GM04503 (cell line): Measurements from ENCODE around the gene ELOVL6.
"Not testable (repeated sequence)": the region's sequence is repeated elsewhere in the genome, so short reads cannot be mapped to it uniquely, and the experiment has no call there.

Experiments
- DNase-seq: peaks from one replicate; pipeline ENCODE4 v3.0.0-alpha.2; 2012; ENCODE audit warnings: low read depth

Gene ELOVL6

GRCh38 chr4:110157580-110157979 is 40.8 kb downstream of the ELOVL6 start:
- DNase-seq = no peak

- DNase-seq = not testable (repeated sequence)
These were observed 41.2 kb downstream of the ELOVL6 start for GRCh38 chr4:110157166-110157565.

DNA sequence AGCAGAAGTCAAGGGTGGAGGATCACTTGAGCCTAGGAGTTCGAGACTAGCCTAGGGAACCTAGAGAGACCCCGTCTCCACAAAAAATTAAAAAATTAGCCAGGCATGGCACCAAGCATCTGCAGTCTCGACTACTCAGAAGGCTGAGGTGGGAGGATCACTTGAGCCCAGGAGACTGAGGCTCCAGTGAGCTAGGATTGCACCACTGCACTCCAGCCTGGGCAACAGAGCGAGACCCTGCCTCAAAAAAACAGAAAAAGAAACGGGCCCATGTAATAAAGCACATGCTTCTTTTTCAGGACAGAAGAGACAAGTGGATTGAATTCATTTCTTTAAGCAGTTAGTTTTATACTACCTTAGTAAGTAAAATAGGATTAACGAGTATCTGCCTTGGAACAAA is 42.0 kb downstream of the ELOVL6 start:
- DNase-seq = no peak

- no peak for DNase-seq
These were observed 42.8 kb downstream of the ELOVL6 start for GRCh38 chr4:110155654-110156053.

GRCh38 chr4:110154582-110154981 is 43.8 kb downstream of the ELOVL6 start:
- DNase-seq = no peak

DNA sequence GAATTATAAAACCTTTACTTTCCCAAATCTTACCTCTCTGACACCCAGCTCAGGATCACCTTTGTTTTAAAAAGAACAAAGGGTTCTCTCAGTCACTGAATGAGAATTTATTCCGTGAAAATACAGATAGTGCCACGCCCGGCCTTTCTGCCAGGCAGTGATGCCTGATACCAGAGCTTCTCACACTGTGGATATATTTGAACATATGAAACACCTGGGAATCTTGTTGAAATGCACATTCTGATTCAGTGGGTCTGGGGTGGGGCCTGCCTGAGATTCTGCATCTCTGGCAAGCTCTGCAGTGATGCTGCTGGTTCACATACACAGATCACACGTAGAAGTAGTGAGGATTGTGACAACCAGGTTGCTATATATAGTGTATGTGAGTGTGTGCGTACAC is 46.0 kb downstream of the ELOVL6 start:
- DNase-seq = no peak

GRCh38 chr4:110149089-110149488 is 49.3 kb downstream of the ELOVL6 start:
- DNase-seq = no peak

DNA sequence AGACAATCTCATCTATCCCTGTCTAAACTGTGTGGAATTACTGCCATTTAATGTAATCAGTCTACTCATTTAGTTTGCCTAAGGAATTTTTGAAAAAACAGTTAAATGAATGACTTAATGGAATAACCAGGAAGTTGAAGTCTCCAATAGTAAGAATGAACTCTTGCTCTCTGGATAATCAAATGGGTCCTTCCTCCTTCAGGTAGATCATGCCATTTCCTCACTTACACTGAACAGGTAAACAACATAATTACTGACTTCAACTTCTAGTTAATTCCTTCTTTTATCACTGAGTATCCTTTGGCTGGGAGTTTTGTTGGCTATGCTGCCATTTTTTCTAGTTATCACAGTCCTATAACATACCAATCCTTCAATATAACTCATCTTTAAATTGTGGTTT is 56.0 kb downstream of the ELOVL6 start:
- no peak for DNase-seq

- no peak for DNase-seq
These were observed 58.6 kb downstream of the ELOVL6 start for GRCh38 chr4:110139815-110140214.

DNA sequence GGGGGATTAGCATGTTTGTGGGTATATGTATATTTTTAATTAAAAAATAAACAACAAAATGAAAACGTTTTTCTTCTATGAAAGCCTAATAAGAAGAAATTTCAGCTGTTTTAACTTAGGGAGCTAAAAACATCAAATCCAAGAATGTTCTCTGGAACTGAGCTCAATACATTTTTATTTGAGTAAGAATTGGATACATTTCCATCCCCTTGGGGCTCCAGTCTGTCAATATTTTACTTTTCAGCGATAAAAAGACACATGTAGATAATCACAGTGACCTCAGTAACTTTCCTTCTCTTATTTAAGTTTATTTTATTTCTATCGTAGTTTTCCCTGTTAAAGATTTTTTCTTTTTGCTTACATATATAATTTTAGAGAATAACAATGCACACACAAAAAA is 59.3 kb downstream of the ELOVL6 start:
- no peak for DNase-seq

- no peak for DNase-seq
These were observed 59.9 kb downstream of the ELOVL6 start for GRCh38 chr4:110138551-110138950.

- DNase-seq = no peak
These were observed 60.6 kb downstream of the ELOVL6 start for GRCh38 chr4:110137829-110138228.

DNA sequence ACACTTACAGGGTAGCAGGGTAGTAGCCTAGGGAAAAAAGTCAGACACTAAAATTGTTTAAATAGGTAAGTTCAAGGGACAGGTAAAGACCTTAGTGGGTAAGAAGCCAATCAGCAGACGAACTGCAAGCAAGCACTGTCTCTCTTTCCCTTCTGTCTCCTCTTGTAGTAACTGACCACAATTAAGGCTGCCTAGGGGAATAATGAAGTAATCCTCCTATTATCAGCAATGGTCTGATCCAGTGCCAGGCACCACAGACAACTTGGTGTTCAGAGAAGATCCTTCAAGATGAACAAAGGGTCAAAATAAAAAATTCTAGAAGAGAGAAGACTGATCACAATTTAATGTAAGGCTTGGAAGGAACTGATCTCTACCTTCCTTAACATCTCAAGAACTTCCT is 62.9 kb downstream of the ELOVL6 start:
- no peak for DNase-seq

DNA sequence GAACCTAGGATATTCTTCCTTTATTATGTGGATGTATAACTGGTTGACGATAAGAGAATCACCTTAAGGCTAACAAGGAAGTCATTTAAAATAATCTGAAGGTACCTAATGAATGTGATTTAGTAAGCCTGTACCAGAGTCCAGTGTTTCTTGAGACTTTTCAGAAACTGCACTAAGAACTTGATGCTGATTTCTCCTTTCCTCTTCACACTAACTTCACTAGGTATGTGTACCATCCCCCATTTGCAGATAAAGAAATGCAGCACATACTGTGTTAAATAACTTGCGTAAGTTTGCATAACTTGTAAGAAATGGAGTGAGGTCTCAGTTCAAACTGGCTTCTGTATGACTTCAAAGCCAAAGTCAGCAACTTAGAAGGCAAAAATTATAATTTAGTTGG is 63.3 kb downstream of the ELOVL6 start:
- no peak for DNase-seq

GRCh38 chr4:110134269-110134869 is 64.0 kb downstream of the ELOVL6 start:
- no peak for DNase-seq

DNA sequence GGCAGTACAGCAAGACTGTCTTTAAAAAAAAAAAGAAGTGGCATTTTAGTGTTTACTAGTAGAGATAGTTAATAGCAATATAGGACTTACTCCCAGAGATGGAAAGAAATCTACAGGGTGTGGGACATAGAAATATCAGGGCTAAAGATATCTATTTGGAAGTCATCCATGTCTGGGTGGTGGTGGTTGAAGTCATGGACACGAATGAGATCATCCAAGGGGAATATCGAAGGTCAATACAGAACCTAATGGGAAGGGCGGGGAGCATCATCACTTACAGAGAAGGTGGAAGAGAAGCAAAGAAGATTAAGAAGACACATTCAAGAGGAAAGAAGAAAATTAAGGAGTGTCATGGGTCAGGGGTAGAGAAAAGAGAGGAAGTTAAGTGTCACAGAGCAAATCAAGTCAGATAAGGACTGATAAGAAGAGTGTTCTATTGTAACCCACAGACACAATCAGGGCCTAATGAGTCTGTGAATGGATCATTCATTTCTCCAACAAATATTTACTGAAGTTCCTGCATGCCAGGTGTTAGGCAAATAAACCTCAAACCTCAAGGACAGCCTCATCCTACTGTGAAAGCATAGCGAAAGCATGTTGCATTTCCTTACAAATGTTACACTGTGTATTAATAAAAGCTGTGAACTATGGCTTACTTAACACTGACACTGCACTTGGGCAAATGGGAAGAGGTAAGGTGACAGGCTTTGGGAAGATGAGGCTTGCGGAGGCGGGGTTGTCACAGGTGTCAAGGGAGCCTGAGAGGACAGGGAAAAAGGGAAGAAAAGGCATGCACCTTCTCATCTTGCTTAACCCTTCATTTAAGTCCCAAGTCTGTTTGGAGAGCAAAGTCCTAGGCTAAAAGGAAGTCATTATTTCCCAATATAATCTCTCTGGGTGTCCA is 65.3 kb downstream of the ELOVL6 start:
- DNase-seq = no peak

DNA sequence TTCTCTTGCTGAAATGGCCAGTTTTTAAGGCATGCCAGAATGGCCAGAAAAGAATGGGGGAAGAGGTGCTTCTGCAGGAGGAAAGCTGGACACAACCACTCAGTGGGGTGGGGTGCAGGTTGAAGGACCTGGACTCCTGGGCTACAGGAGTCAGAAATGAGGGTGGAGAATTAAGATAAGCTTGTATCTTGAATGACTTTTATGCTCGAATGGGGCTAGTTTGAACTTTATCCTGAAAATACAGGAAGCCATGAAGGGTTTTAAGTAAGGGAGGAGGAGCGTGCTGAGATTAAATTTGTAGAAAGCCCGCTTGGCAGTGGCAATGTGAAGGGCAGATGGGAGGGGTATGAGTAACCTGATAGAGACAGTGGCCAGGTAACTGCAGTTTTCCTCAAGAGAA is 66.5 kb downstream of the ELOVL6 start:
- DNase-seq = no peak

- DNase-seq = no peak
These were observed 67.6 kb downstream of the ELOVL6 start for GRCh38 chr4:110130576-110131358.

DNA sequence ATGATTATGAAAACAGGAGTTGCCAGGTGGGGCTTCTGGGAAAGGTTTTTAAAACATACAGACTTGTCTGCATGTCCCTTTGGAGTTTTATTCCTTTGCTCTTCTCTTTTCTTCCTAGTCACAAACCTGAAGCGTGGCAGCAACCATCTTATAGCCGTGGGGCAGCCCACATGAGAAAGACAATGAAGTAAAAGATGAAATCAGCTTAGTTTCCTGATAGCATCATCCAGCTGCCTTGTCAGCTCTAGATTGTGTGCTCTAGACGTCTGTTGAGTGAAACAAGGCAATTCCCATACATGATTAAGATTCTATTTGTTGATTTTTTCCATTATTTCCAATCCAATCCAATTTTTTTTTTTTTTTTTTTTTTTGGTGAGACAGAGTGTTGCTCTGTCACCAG is 68.9 kb downstream of the ELOVL6 start:
- no peak for DNase-seq

DNA sequence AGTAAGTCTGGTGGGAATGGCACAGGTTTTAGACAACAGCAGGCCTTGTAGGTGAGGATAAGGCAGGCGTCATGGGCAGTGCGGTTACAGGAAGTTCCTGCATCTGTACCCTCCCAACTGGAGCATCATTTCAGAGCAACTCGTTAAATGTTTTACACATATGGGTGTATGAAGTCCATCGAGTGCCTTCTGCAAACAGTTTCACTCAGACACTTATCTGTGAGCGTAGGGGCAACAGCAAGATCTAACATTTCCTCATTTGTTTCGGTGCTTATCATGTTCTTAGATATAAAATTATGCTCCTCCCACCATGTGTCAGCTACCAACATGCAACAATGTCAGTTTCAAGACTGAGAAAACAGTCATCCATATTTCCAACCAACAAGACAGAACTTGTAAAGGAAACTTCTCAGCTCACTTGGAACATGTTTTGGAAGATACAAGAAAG is 69.9 kb downstream of the ELOVL6 start:
- no peak for DNase-seq

DNA sequence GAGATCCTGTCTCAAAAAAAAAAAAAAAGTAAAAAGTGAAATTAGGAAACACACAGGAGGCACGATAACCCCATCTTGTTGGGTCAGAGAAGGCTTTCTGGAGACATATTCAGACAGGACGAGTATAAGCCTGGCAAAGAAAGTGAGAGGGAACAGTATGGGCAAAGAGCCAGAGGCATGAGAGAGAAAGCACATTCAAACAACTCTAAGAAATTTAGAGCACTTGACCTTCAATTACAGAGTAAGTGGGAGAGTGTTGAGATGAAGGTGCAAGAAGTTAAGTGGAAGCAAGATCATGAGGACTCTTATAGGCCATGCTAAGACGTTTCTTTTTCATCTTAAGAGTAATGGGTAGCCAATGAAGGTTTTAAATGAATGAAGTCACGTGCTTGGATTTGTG is 70.4 kb downstream of the ELOVL6 start:
- no peak for DNase-seq

DNA sequence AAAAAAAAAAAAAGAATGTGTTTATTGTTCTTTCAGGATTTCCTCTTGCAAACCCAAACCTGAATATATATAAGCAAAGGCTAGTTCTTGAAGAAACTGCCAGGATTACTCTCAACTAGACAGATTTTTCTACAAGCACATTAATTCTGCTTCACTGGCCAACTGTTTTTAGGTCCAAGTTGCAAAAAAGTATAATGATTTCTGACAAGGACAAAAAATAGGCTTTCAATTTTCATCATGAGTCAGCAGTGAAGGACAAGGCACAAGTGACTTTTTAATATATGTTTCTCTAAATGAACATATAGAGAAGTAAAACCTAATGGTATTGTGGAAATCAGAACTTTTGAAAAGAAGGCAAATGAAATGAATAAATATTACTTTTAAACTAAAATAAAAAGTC is 73.7 kb downstream of the ELOVL6 start:
- DNase-seq = no peak

DNA sequence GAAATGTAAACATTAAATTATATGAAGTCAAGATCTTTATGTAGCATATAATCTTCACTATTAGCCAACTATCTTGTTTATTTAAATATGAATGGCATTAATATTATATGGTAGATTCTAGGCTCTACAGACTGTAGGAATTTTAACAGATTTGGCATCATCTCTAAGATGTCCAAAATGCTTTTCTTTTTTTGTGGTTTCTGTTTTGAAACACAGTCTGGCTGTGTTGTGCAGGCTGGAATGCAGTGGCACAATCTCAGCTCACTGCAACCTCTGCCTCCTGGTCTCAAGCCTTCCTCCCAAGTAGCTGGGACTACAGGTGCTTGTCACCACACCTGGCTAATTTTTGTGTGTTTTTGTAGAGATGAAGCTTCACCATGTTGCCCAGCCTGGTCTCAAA is 76.2 kb downstream of the ELOVL6 start:
- DNase-seq = no peak
